HepG2 (cell line): Measurements from ENCODE around the gene TRABD. TPM values are rescaled to one million over a fixed set of nuclear protein-coding genes. Genes with fewer than 3 reads are reported as not detected.

Experiments used
- ATAC-seq: fragments of 200-7000 bp; cut with Tn5 transposase; 3 replicates; pipeline ENCODE4 v1.9.1; 2020; ENCODE audit warnings: mild to moderate bottlenecking, moderate library complexity
- BruUV-seq: library from RNA; stranded (reverse); fragments of 400-500 nt; replicated peaks from 2 replicates; lab custom pipeline; 2021; lab: Mats Ljungman, UMichigan
- CTCF ChIA-PET: fragments of 300-600 bp; formaldehyde crosslinking; extraction: SDS; loops from one replicate; lab custom pipeline; 2021; ENCODE audit warnings: low total read pairs, inconsistent platforms, low intra/inter-chr PET ratio; lab: Yijun Ruan, JAX
- POLR2A ChIA-PET: fragments of 350-600 bp; sonication (Branson Sonifier 250); formaldehyde crosslinking; loops from one replicate; lab custom pipeline; 2020; ENCODE audit warnings: antibody characterized with exemption, inconsistent platforms; lab: Yijun Ruan, JAX
- DNase-seq: peaks from one replicate; pipeline ENCODE4 v3.0.0-alpha.2; 2015; ENCODE audit warnings: low spot score
- FAIRE-seq: peaks from 3 replicates; lab custom pipeline; 2011; peaks lifted over from hg19 to GRCh38; lab: Jason Lieb, UNC
- H2AFZ ChIP-seq: one replicate; pipeline ENCODE4 v1.6.1; 2011; ENCODE audit warnings: low read length, inconsistent platforms
- H3K27ac ChIP-seq: fragments of 300-600 bp; 3 replicates; pipeline ENCODE4 v1.8.0; 2011; ENCODE audit warnings: mixed run types, mild to moderate bottlenecking, mixed read lengths, low read length, inconsistent platforms; ENCODE audit not compliant: insufficient read depth; ENCODE audit errors: extremely low read length
- H3K27me3 ChIP-seq, 2 experiments: fragments of 200-600 bp in 1 of 2; 2 replicates in 1 of 2; 3 replicates in 1 of 2; pipeline versions ENCODE4 v1.6.0 to v1.8.0; 2011; ENCODE audit warnings: low read length in 2 of 2, mild to moderate bottlenecking in 2 of 2, moderate library complexity in 2 of 2, inconsistent platforms in 1 of 2; ENCODE audit not compliant: insufficient read depth in 2 of 2, control insufficient read depth in 1 of 2
- H3K36me3 ChIP-seq, 2 experiments: fragments of 200-600 bp in 1 of 2; replicated peaks in 1 of 2; 2 replicates in 1 of 2; 3 replicates in 1 of 2; pipeline versions ENCODE4 v1.5.1 to v1.8.0; 2011; ENCODE audit warnings: low read length in 2 of 2, inconsistent platforms in 1 of 2; ENCODE audit not compliant: insufficient read depth in 2 of 2, control insufficient read depth in 1 of 2
- H3K4me1 ChIP-seq: 2 replicates; pipeline ENCODE4 v1.5.1; 2012; ENCODE audit warnings: low read length, inconsistent platforms; ENCODE audit not compliant: insufficient read depth
- H3K4me2 ChIP-seq: 2 replicates; pipeline ENCODE4 v1.6.0; 2011; ENCODE audit warnings: low read depth, low read length, inconsistent platforms
- H3K4me3 ChIP-seq, 3 experiments: fragments of 200-600 bp in 1 of 3; sonication (generic), shearing (Covaris generic) in 1 of 3; replicated peaks in 1 of 3; 2 replicates each; pipeline ENCODE4 v1.5.1; 2011 to 2016; ENCODE audit warnings: low read length in 3 of 3, inconsistent platforms in 2 of 3, low read depth in 2 of 3, mild to moderate bottlenecking in 2 of 3, control low read depth in 1 of 3, mixed read lengths in 1 of 3; ENCODE audit not compliant: insufficient read depth in 1 of 3
- H3K79me2 ChIP-seq: one replicate; pipeline ENCODE4 v1.6.1; 2011; ENCODE audit warnings: low read length, inconsistent platforms; ENCODE audit not compliant: insufficient read depth
- H3K9ac ChIP-seq: 2 replicates; pipeline ENCODE4 v1.6.0; 2011; ENCODE audit warnings: mild to moderate bottlenecking, low read depth, low read length, inconsistent platforms; ENCODE audit not compliant: insufficient read depth
- H3K9me3 ChIP-seq: 2 replicates; pipeline ENCODE4 v1.5.1; 2012; ENCODE audit warnings: mild to moderate bottlenecking, low read length
- H4K20me1 ChIP-seq: 2 replicates; pipeline ENCODE4 v1.6.0; 2011; ENCODE audit warnings: inconsistent platforms, mild to moderate bottlenecking, low read length, moderate library complexity; ENCODE audit not compliant: insufficient read depth
- EEA1 ChIP-seq: sonication (generic); formaldehyde crosslinking; IDR thresholded peaks from 2 replicates; pipeline ENCODE4 v1.5.1; 2020; ENCODE audit warnings: mild to moderate bottlenecking, missing genetic modification reagents, borderline replicate concordance
- EHMT2 ChIP-seq: fragments of 200-600 bp; sonication (generic); IDR thresholded peaks from 2 replicates; pipeline ENCODE4 v1.7.0; 2017; ENCODE audit warnings: antibody characterized with exemption, low read depth, low read length, borderline replicate concordance
- HOXD1 ChIP-seq: sonication (generic); formaldehyde crosslinking; IDR thresholded peaks from 2 replicates; pipeline ENCODE4 v1.5.0; 2020; ENCODE audit warnings: missing genetic modification reagents
- MBNL3 ChIP-seq: fragments of 250-450 bp; sonication (Bioruptor Pico); conservative IDR thresholded peaks from 2 replicates; pipeline ENCODE4 v1.8.0; 2022; ENCODE audit warnings: mild to moderate bottlenecking, inconsistent platforms
- NCOA5 ChIP-seq: sonication (generic); formaldehyde crosslinking; IDR thresholded peaks from 2 replicates; pipeline ENCODE4 v1.4.0; 2020; ENCODE audit warnings: missing genetic modification reagents
- ZC3H13 ChIP-seq: sonication (generic); formaldehyde crosslinking; IDR thresholded peaks from 2 replicates; pipeline ENCODE4 v1.8.1; 2023; ENCODE audit warnings: mild to moderate bottlenecking, missing genetic modification reagents, moderate library complexity
- ZNF180 ChIP-seq: sonication (generic); formaldehyde crosslinking; IDR thresholded peaks from 2 replicates; pipeline ENCODE4 v1.4.0; 2020; ENCODE audit warnings: low read depth, missing genetic modification reagents, borderline replicate concordance
- ZNF589 ChIP-seq: sonication (generic); formaldehyde crosslinking; conservative IDR thresholded peaks from 2 replicates; pipeline ENCODE4 v1.8.0; 2022; ENCODE audit warnings: mild to moderate bottlenecking, moderate library complexity, missing genetic modification reagents
- ZNF619 ChIP-seq: sonication (generic); formaldehyde crosslinking; IDR thresholded peaks from 2 replicates; pipeline ENCODE4 v1.4.0; 2020; ENCODE audit warnings: mild to moderate bottlenecking, missing genetic modification reagents
- ZNF674 ChIP-seq: sonication (generic); formaldehyde crosslinking; IDR thresholded peaks from 2 replicates; pipeline ENCODE4 v1.5.0; 2020; ENCODE audit warnings: low read depth, mild to moderate bottlenecking, missing genetic modification reagents
- ZNF790 ChIP-seq: sonication (generic); formaldehyde crosslinking; IDR thresholded peaks from 2 replicates; pipeline ENCODE4 v1.8.0; 2022; ENCODE audit warnings: missing genetic modification reagents, mild to moderate bottlenecking, borderline replicate concordance
- ZSCAN29 ChIP-seq: sonication (generic); formaldehyde crosslinking; conservative IDR thresholded peaks from 2 replicates; pipeline ENCODE4 v1.4.0; 2020; ENCODE audit warnings: mild to moderate bottlenecking, missing genetic modification reagents
- WGBS: methylation state at CpG from one replicate; pipeline ENCODE4 v1.1.6; 2017; ENCODE audit warnings: low lambda C conversion rate; 5-methylcytosine and 5-hydroxymethylcytosine counted together
- in situ Hi-C: cut with HindIII; loops from 2 replicates; pipeline ENCODE4 v1.10.0; 2017; ENCODE audit warnings: low pct_unique_long_range_greater_than_20kb; ENCODE audit not compliant: extremely low pct_ligation_motif_present
- intact Hi-C: fragments of 100-400 bp; cut with micrococcal nuclease; formaldehyde crosslinking; loops from one replicate; pipeline ENCODE4 v1.10.0; 2022; ENCODE audit not compliant: unreplicated experiment
- polyA plus RNA-seq, 8 experiments: library from polyadenylated mRNA; depleted of rRNA in 3 of 8; stranded (reverse) in 7 of 8; unstranded in 1 of 8; fragments of >200 nt; fragmentation: Illumina TruSeq in 4 of 8; extraction: Trizol in 4 of 8; gene quantifications; 2 replicates each; pipeline versions ENCODE4 v1.2.1 to v1.2.3, GENCODE V29; 2011 to 2016; ENCODE audit warnings: low read depth in 4 of 8, missing spikeins in 1 of 8, mixed read lengths in 1 of 8; ENCODE audit not compliant: insufficient read depth in 1 of 8
- total RNA-seq, 5 experiments: library from RNA; depleted of rRNA; stranded (reverse); fragments of >200 nt; fragmentation: Illumina TruSeq; extraction: Trizol; gene quantifications; 2 replicates each; pipeline ENCODE4 v1.2.3, GENCODE V29; 2016; ENCODE audit warnings: low read depth in 1 of 5
- TF ChIP-seq, protein P1 (sequence below): sonication (generic); formaldehyde crosslinking; IDR thresholded peaks from 2 replicates; pipeline ENCODE4 v1.9.0; 2022; ENCODE audit warnings: low read depth, missing genetic modification reagents
- TF ChIP-seq, protein P2 (sequence below): sonication (generic); formaldehyde crosslinking; IDR thresholded peaks from 2 replicates; pipeline ENCODE4 v1.8.0; 2022; ENCODE audit warnings: mild to moderate bottlenecking, missing genetic modification reagents, moderate library complexity
- TF ChIP-seq, protein P3 (sequence below): sonication (generic); formaldehyde crosslinking; IDR thresholded peaks from 2 replicates; pipeline ENCODE4 v1.5.0; 2020; ENCODE audit warnings: mild to moderate bottlenecking, missing genetic modification reagents
- TF ChIP-seq, protein P4 (sequence below): sonication (generic); formaldehyde crosslinking; IDR thresholded peaks from 2 replicates; pipeline ENCODE4 v1.8.0; 2022; ENCODE audit warnings: low read depth, missing genetic modification reagents
- TF ChIP-seq, protein P5 (sequence below): sonication (generic); formaldehyde crosslinking; IDR thresholded peaks from 2 replicates; pipeline ENCODE4 v1.5.0; 2020; ENCODE audit warnings: missing genetic modification reagents

TRABD gene
- total and polyA plus RNA-seq, 2 of the 13 experiments (the other 11 are each of a cell fraction or from before 2014, with no cell fraction given): 21.5 to 28.9 TPM

DNA sequence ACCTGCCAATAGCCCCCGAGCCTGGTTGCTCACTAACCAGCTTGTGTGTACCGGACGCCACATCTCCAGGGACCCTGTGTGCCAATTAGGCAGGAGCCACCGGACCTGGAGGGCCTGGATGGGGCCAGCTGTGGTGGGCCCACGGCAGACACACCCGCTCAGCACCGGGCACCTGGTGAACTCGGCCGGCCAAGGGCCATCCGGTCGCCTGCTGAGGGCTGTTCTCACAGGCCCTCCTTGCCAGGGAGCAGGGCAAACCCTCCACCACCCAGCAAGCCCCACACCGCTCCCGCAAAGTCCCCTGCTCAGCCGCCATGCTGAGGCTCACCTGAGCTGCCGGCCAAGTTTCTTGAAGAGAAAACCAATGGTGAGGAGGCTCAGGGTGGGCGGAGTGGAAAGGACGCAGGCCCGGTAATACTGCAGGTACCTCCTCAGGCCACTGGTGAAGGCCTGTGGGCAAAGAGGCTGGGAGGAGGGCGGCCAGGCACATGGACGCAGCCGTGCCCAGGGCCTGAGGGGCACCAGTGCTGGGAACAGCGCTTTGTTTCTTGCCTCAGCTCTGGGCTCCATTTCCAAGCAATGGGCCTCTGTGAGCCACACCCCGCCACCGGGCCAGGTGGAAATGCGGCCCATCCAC lies 42.0 kb downstream of the TRABD start:
- no TSS peak for BruUV-seq
- CTCF ChIA-PET: no interaction called here
- no peak overlapping the region for H3K9ac ChIP-seq
- no peak for TF ChIP-seq ZNF619 (CRISPR knock-in tag)
- no peak for TF ChIP-seq ZNF674 (CRISPR knock-in tag)
- no peak for TF ChIP-seq ZNF790 (CRISPR knock-in tag)
- TF ChIP-seq, protein P1, sequence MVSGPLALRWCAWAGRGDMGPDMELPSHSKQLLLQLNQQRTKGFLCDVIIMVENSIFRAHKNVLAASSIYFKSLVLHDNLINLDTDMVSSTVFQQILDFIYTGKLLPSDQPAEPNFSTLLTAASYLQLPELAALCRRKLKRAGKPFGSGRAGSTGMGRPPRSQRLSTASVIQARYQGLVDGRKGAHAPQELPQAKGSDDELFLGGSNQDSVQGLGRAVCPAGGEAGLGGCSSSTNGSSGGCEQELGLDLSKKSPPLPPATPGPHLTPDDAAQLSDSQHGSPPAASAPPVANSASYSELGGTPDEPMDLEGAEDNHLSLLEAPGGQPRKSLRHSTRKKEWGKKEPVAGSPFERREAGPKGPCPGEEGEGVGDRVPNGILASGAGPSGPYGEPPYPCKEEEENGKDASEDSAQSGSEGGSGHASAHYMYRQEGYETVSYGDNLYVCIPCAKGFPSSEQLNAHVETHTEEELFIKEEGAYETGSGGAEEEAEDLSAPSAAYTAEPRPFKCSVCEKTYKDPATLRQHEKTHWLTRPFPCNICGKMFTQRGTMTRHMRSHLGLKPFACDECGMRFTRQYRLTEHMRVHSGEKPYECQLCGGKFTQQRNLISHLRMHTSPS: no peak
- no peak for TF ChIP-seq EEA1 (CRISPR knock-in tag)
- no peak for TF ChIP-seq HOXD1 (CRISPR knock-in tag)
- TF ChIP-seq MBNL3 (CRISPR knock-in tag): no peak
- TF ChIP-seq, protein P2, sequence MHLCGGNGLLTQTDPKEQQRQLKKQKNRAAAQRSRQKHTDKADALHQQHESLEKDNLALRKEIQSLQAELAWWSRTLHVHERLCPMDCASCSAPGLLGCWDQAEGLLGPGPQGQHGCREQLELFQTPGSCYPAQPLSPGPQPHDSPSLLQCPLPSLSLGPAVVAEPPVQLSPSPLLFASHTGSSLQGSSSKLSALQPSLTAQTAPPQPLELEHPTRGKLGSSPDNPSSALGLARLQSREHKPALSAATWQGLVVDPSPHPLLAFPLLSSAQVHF: no peak
- no peak for TF ChIP-seq EHMT2
- TF ChIP-seq ZSCAN29: no peak
- no peak for TF ChIP-seq ZNF180 (CRISPR knock-in tag)
- TF ChIP-seq, protein P3, sequence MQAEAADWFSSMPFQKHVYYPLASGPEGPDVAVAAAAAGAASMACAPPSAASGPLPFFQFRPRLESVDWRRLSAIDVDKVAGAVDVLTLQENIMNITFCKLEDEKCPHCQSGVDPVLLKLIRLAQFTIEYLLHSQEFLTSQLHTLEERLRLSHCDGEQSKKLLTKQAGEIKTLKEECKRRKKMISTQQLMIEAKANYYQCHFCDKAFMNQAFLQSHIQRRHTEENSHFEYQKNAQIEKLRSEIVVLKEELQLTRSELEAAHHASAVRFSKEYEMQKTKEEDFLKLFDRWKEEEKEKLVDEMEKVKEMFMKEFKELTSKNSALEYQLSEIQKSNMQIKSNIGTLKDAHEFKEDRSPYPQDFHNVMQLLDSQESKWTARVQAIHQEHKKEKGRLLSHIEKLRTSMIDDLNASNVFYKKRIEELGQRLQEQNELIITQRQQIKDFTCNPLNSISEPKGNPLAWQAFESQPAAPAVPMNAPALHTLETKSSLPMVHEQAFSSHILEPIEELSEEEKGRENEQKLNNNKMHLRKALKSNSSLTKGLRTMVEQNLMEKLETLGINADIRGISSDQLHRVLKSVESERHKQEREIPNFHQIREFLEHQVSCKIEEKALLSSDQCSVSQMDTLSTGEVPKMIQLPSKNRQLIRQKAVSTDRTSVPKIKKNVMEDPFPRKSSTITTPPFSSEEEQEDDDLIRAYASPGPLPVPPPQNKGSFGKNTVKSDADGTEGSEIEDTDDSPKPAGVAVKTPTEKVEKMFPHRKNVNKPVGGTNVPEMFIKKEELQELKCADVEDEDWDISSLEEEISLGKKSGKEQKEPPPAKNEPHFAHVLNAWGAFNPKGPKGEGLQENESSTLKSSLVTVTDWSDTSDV: no peak
- TF ChIP-seq, protein P4, sequence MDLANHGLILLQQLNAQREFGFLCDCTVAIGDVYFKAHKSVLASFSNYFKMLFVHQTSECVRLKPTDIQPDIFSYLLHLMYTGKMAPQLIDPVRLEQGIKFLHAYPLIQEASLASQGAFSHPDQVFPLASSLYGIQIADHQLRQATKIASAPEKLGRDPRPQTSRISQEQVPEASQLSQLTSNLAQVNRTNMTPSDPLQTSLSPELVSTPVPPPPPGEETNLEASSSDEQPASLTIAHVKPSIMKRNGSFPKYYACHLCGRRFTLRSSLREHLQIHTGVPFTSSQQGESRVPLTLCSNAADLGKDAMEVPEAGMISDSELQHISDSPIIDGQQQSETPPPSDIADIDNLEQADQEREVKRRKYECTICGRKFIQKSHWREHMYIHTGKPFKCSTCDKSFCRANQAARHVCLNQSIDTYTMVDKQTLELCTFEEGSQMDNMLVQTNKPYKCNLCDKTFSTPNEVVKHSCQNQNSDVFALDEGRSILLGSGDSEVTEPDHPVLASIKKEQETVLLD (CRISPR knock-in tag): no peak
- no peak for TF ChIP-seq ZC3H13 (CRISPR knock-in tag)
- TF ChIP-seq NCOA5: no peak
- TF ChIP-seq, protein P5, sequence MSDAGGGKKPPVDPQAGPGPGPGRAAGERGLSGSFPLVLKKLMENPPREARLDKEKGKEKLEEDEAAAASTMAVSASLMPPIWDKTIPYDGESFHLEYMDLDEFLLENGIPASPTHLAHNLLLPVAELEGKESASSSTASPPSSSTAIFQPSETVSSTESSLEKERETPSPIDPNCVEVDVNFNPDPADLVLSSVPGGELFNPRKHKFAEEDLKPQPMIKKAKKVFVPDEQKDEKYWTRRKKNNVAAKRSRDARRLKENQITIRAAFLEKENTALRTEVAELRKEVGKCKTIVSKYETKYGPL (CRISPR knock-in tag): no peak
- no peak for TF ChIP-seq ZNF589 (CRISPR knock-in tag)

More for the DNA sequence above, 42.0 kb downstream of the TRABD start:
- no peak for ATAC-seq
- Histone ChIP-seq H3K27ac (no peak overlapping the region), H3K4me3 (no peak overlapping the region), H2AFZ (no peak overlapping the region), H3K4me1 (peaks cover 11% of the 10 kb centered on the region), H3K27me3 (no peaks in the 10 kb centered on the region), H3K9me3 (no peaks in the 10 kb centered on the region), H3K4me2 (no peak overlapping the region), H4K20me1 (no peaks in the 10 kb centered on the region), H3K36me3 (peaks cover 14 to 25% of the 10 kb centered on the region in 2 experiments; a peak in 4 of 5 replicates), H3K79me2 (no peaks in the 10 kb centered on the region)
- 96% methylated on average over 18 of the region's 25 CpGs for WGBS
- FAIRE-seq: no peak
- POLR2A ChIA-PET: interaction anchor here (1.2 kb wide), 1 partner anchor 10 kb away, joined by 3 read pairs; no protein-coding TSS in a partner anchor
- in situ Hi-C loops: no loop called here
- no peak for DNase-seq
- intact Hi-C loops: no loop called here
